Neural cell (in vitro differentiated cells): Measurements from ENCODE around the gene TCL1B. TPM values are rescaled to one million over a fixed set of nuclear protein-coding genes. Genes with fewer than 3 reads are reported as not detected.

Source experiments
- H2AFZ ChIP-seq: fragments of 200-600, 300-800 bp; sonication (generic), shearing (Covaris generic); 2 replicates; pipeline ENCODE4 v1.6.0; 2014; ENCODE audit warnings: low read depth, mild to moderate bottlenecking, antibody characterized with exemption, low read length, moderate library complexity
- H3F3A ChIP-seq: fragments of 200-600 bp; shearing (Covaris generic); 2 replicates; pipeline ENCODE4 v1.6.1; 2016; ENCODE audit warnings: mild to moderate bottlenecking, moderate library complexity, mixed read lengths, antibody characterized with exemption, low read length; ENCODE audit not compliant: insufficient read depth, poor library complexity, severe bottlenecking
- H3K27ac ChIP-seq: fragments of 200-600, 300-800 bp; sonication (generic), shearing (Covaris generic); 2 replicates; pipeline ENCODE4 v1.5.1; 2014; ENCODE audit warnings: mild to moderate bottlenecking, low read length, moderate library complexity
- H3K27me3 ChIP-seq: fragments of 300-800, 200-600 bp; sonication (generic), shearing (Covaris generic); 2 replicates; pipeline ENCODE4 v1.6.0; 2014; ENCODE audit warnings: mild to moderate bottlenecking, low read depth, low read length, moderate library complexity; ENCODE audit not compliant: insufficient read depth
- H3K36me3 ChIP-seq: fragments of 300-800, 200-600 bp; sonication (generic), shearing (Covaris generic); 2 replicates; pipeline ENCODE4 v1.5.1; 2014; ENCODE audit warnings: mild to moderate bottlenecking, antibody characterized with exemption, low read length, moderate library complexity; ENCODE audit not compliant: insufficient read depth
- H3K4me2 ChIP-seq: fragments of 300-800, 200-600 bp; sonication (generic), shearing (Covaris generic); 2 replicates; pipeline ENCODE4 v1.6.0; 2014; ENCODE audit warnings: mild to moderate bottlenecking, low read length
- H3K4me3 ChIP-seq: fragments of 300-800, 200-600 bp; sonication (generic), shearing (Covaris generic); 2 replicates; pipeline ENCODE4 v1.5.1; 2014; ENCODE audit warnings: mild to moderate bottlenecking, low read length, moderate library complexity
- H3K79me2 ChIP-seq: fragments of 200-600 bp; shearing (Covaris generic); replicated peaks from 2 replicates; pipeline ENCODE4 v1.6.0; 2014; ENCODE audit warnings: mild to moderate bottlenecking, low read length, moderate library complexity; ENCODE audit not compliant: insufficient read depth
- H3K9ac ChIP-seq: fragments of 300-800, 200-600 bp; sonication (generic), shearing (Covaris generic); 2 replicates; pipeline ENCODE4 v1.6.1; 2016; ENCODE audit warnings: mild to moderate bottlenecking, low read length, mixed read lengths
- H3K9me2 ChIP-seq: fragments of 200-600 bp; shearing (Covaris generic); 2 replicates; pipeline ENCODE4 v1.6.1; 2016; ENCODE audit warnings: mild to moderate bottlenecking, low read length, mixed read lengths; ENCODE audit not compliant: insufficient read depth
- H3K9me3 ChIP-seq: fragments of 200-600, 300-800 bp; sonication (generic), shearing (Covaris generic); 2 replicates; pipeline ENCODE4 v1.6.1; 2016; ENCODE audit warnings: mild to moderate bottlenecking, mixed run types, low read length, moderate library complexity, mixed read lengths
- H4K20me1 ChIP-seq: fragments of 200-600 bp; shearing (Covaris generic); 2 replicates; pipeline ENCODE4 v1.6.1; 2016; ENCODE audit warnings: mild to moderate bottlenecking, mixed run types; ENCODE audit not compliant: insufficient read depth
- CTCF ChIP-seq: fragments of 450-650 bp; IDR thresholded peaks from 2 replicates; pipeline ENCODE4 v1.5.1; 2014; ENCODE audit warnings: antibody characterized with exemption, mild to moderate bottlenecking, moderate library complexity; ENCODE audit not compliant: poor library complexity, severe bottlenecking
- EP300 ChIP-seq: fragments of 450-650 bp; conservative IDR thresholded peaks from 2 replicates; pipeline ENCODE4 v1.6.1; 2014; ENCODE audit warnings: antibody characterized with exemption, mild to moderate bottlenecking, moderate library complexity; ENCODE audit not compliant: poor library complexity, severe bottlenecking
- EZH2 ChIP-seq: fragments of 200-600, 300-800 bp; shearing (Covaris generic), sonication (generic); IDR thresholded peaks from 2 replicates; pipeline ENCODE4 v1.6.1; 2014; ENCODE audit warnings: antibody characterized with exemption, low read length, borderline replicate concordance, mild to moderate bottlenecking; ENCODE audit not compliant: insufficient read depth, poor library complexity, severe bottlenecking
- MXI1 ChIP-seq: fragments of 450-650 bp; conservative IDR thresholded peaks from 2 replicates; pipeline ENCODE4 v1.6.1; 2014; ENCODE audit warnings: antibody characterized with exemption, mild to moderate bottlenecking; ENCODE audit not compliant: poor library complexity, severe bottlenecking
- POLR2AphosphoS5 ChIP-seq: IDR thresholded peaks from 2 replicates; pipeline ENCODE4 v1.6.1; 2012
- RAD21 ChIP-seq: fragments of 450-650 bp; conservative IDR thresholded peaks from 2 replicates; pipeline ENCODE4 v1.6.1; 2014; ENCODE audit warnings: antibody characterized with exemption, mild to moderate bottlenecking, moderate library complexity
- REST ChIP-seq: IDR thresholded peaks from 2 replicates; pipeline ENCODE4 v1.6.1; 2012; ENCODE audit warnings: borderline replicate concordance
- SMC3 ChIP-seq: fragments of 450-650 bp; conservative IDR thresholded peaks from 2 replicates; pipeline ENCODE4 v1.6.1; 2014; ENCODE audit warnings: antibody characterized with exemption, mild to moderate bottlenecking, moderate library complexity; ENCODE audit not compliant: poor library complexity
- TAF1 ChIP-seq: IDR thresholded peaks from 2 replicates; pipeline ENCODE4 v1.6.1; 2012; ENCODE audit warnings: low read depth
- polyA plus RNA-seq: library from polyadenylated mRNA; depleted of rRNA; stranded (reverse); fragments of >200 nt; gene quantifications from 2 replicates; pipeline ENCODE4 v1.2.3, GENCODE V29; 2014

TCL1B gene
- polyA plus RNA-seq, 1 donor from 2014 or later: not detected

GRCh38 chr14:95691591-95691990 lies 5.4 kb downstream of the TCL1B start:
- Histone ChIP-seq H3K27me3 (no peaks in the 10 kb centered on the region), H3K9me2 (no peaks in the 10 kb centered on the region)

DNA sequence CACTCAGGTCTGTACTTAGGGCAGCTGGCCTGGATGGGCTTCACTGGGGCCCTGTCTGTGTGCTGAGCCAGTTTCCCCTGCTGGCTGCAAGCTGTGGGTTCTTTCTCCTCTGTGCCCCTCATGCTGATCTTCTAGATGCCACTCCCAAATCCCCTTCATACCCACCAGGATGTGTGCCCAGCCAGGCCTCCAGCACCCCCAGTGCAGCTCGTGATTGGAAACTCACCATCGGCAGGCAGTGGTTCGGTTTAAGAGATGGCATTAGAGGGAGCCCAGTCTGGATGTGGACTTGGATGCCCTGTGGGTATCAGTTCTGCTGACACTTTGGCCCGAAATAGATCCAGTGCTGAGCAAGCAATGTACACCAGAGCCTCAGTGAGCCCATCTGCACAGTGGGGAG lies 5.9 kb downstream of the TCL1B start:
- Histone ChIP-seq H3F3A (no peaks in the 10 kb centered on the region), H3K4me2 (no peak overlapping the region), H3K9me3 (no peaks in the 10 kb centered on the region), H3K36me3 (no peaks in the 10 kb centered on the region), H3K79me2 (no peaks in the 10 kb centered on the region), H4K20me1 (no peaks in the 10 kb centered on the region), H3K9ac (no peak overlapping the region), H3K4me3 (no peak overlapping the region), H3K27ac (no peak overlapping the region), H2AFZ (no peak overlapping the region), H3K27me3 (no peaks in the 10 kb centered on the region), H3K9me2 (no peaks in the 10 kb centered on the region)
- TF ChIP-seq CTCF (no peak), REST (no peak), SMC3 (no peak), TAF1 (no peak), EP300 (no peak), POLR2AphosphoS5 (no peak), MXI1 (no peak)

More at GRCh38 chr14:95691591-95691990, 5.4 kb downstream of the TCL1B start:
- Histone ChIP-seq H4K20me1 (no peaks in the 10 kb centered on the region), H3K4me2 (no peak overlapping the region), H3K36me3 (no peaks in the 10 kb centered on the region), H3K9me3 (no peaks in the 10 kb centered on the region), H2AFZ (no peak overlapping the region), H3K27ac (no peak overlapping the region), H3K79me2 (no peaks in the 10 kb centered on the region), H3F3A (no peaks in the 10 kb centered on the region), H3K9ac (no peak overlapping the region), H3K4me3 (no peak overlapping the region)
- no peak for TF ChIP-seq REST
- TF ChIP-seq CTCF: no peak
- TF ChIP-seq MXI1: no peak
- TF ChIP-seq POLR2AphosphoS5: no peak
- no peak for TF ChIP-seq TAF1
- no peak for TF ChIP-seq SMC3
- TF ChIP-seq RAD21: no peak
- no peak for TF ChIP-seq EP300
- no peak for TF ChIP-seq EZH2
